HG03521 (cell line): Measurements from ENCODE around the gene TMEM253.
A peak's percentile ranks its signal among the peaks of the same experiment; 100 is the strongest.

Experiments
- ATAC-seq: cut with Tn5 transposase; IDR thresholded peaks from one replicate; pipeline ENCODE4 v1.9.1; 2021; ENCODE audit warnings: mild to moderate bottlenecking, moderate library complexity; ENCODE audit not compliant: unreplicated experiment

The TMEM253 gene

GRCh38 chr14:21089877-21090193 is 11.0 kb upstream of the TMEM253 start:
- ATAC-seq, result no peak

GRCh38 chr14:21090194-21090939 is 10.5 kb upstream of the TMEM253 start:
- no peak for ATAC-seq

DNA sequence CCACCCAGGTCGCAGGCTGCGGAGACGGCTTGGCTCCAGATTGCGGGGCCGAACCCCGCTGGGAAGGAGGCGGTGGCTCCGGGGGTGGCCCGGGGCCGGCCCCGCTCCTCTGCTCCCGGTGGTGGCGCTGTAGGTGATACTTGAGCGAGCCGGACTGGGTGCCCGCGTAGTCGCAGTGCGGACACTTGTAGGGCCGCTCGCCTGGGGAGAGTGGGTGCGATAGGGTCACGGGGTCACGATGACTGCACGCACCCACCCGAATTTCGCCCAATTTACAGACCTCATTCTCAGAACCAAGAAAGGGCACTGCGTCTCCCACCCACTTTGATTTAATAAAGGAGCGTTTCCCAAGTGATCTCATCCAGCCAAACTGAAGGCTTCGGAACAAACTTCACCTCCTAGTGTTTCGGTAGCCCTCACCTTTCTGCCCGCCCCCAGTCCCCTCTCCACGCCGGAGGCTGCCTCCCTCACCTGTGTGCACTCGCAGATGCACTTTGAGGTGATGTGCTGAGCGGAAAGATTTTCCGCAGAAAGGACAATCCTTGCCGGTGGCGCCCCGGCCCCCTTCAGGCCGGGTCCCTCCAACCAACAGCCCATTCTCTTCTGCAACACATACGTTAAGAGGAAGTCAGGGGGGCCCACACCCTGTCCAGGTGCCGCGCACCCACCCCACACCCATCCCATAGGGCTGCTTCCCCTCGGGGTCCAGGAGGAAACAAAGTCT is 9.8 kb upstream of the TMEM253 start:
- no peak for ATAC-seq

DNA sequence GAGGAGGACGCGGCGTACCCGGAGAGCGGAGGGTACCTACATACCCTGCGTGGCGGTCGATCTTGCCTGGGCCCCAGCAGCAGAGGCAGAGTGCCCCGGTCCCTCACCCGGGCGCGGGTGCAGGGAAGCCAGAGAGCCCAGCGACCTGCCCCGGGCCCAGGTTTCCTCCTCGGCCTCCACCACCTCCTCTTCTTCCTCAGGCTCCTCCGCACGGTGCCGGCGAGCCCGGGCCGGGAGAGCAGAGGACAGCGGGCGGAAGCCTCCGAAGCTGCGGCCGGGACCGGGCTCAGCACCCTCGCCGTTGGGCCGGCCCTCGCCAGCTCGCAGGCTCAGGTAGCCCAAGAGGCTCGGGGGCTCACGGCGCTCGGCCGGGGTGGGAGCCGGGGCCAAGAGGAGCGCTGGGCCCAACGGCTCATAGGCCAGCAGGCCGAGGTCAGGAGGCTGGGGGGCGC is 9.0 kb upstream of the TMEM253 start:
- ATAC-seq, result no peak

DNA sequence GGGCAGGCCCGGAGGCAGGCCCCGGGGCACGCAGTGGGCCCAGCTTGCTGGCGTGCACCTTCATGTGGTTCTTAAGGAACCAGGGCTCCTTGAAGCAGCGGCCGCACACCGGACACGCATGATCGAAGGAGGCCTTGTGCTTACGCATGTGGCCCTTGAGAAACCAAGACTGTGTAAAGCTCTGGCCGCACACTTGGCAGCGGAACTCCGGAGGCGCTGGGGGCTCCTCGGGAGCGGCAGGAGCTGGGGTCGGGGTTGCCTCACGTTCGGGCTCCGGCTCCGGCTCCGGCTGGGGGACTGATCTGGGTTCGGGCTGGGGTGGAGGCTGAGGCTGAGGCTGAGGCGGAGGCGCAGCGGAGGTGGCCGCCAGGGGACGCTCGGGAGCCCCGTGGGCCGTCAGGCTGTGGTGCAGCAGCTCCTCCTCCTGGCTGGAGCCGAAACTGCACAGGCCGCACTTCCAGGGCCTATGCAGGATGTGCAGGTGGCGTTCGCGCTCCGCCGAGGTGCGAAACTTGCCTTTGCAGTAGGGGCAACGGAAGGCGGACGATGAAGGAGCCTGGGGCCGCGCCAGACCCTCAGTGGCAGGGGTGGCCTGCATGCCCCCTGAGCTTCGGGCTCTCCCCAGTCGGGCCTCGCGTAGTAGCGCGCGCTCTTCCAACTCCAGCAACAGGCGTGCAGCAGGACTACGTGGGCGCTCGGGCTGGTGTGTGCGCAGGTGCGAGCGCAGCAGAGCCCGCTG is 8.4 kb upstream of the TMEM253 start:
- ATAC-seq, result peak; percentile 73

DNA sequence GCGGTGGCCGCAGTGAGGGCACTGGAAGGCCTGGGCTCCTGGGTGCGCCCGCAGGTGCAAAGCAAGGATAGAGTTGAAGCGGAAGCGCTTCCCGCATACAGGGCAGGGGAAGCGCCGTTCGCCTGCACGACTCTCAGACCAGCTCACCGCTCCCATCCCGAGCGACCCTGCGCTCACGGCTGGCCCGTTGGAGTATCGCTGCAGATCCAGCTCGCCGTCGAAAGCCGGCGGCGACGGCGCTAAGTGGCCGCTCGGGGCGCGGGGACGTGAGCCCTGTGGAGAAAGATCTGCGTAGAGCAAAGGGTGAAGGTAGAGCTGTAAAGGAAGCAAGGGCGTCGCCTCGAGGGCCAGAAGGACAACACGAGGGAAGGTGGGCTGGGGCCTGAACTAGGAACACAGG is 7.8 kb upstream of the TMEM253 start:
- no peak for ATAC-seq

DNA sequence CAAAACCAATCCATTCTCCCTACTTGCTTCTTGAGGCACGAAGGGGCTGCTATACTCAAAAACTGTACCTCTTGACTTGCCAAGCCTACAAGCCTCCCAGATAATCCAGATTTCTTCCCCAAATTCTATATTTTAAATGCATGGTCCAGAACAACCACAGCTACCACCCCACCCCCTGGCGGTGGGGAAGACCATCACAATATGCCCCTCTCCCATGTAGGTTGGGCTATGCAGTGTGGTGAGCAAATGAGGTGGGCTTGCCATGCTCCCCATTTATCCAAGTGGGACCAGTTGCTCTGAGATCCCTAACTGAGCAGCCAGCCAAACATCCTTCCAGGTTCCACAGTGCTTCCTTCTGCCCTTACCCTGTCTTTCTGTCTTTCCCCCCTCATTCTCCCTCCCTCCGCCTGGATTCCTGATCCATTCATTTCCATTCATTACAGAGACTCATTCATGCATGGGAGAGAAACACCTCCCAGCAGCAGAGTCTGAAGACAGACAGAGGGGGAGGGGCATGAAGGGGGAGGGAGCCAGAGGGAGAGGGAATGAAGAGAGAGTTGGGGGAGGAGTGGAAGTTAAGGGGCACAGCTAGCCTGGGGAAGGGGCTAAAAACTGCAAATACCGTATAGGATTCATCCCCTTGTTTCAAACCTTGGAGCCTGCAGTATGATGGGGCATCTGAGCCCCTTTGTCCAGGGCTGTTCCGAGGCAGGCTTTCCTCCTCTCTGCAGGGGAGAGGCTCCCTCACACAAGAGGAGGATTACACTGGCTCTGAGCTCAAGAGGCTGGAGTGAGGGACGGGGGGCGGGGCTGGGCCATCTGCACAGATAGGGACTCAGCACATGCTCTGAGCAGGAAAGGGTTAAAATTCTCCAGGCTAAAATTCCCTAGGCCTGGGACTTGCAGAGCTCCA is 6.8 kb upstream of the TMEM253 start:
- ATAC-seq, result no peak

- no peak for ATAC-seq
Observed at GRCh38 chr14:21095430-21096205, 5.2 kb upstream of the TMEM253 start.

GRCh38 chr14:21096438-21096837 is 4.4 kb upstream of the TMEM253 start:
- no peak for ATAC-seq

DNA sequence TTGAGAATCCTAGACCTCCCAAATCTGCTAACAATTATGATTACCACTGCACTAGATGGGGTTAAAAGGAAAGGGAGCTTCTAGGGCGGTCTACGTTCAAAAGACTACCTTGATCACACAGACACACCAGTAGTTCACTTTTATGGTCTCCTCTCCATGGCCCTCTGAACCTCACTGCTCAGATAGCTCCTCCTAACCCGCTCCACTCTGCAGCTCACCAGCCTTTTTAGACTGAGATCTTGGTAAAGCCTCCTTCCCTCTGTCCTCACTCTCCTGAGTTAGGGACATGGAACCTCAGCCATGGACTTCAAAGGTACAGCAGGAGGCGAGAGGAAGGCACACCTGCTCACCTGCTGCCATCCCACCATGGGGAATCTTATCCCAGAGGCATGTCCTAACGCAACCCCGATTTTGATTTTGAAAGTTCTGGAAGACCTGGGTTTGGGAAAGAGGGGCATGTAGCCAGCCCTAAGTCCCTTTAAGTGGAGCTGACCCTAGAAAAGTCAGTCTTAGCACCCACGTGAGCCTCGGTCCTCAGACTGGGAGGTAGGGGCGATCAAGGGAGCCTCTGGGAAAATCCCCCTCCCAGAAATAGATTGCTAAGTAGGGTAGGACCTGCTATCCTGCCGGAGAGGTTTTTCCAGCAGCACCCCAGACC is 3.8 kb upstream of the TMEM253 start:
- no peak for ATAC-seq

DNA sequence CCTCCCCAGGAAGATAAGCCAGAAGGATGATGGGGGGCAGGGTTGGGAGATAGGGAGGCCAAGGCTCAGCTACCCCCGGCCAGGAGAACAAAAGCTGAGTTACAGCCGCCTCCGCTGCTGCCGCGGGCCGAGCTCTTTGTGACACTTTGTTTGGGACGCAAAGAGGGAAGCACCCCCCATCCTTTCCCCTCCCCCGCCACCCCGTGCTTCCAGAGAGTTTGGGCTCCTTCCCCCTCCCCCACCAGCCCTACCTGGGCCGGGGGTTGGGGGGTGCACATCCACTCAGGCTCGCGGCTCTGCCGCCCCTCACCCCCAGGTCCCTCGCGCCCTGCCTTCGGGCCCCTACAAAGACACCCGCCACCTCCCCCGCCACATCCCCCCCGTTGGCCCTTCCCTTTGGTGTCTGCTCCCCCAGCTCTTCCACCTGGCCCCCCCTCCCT is 3.2 kb upstream of the TMEM253 start:
- no peak for ATAC-seq

- ATAC-seq, result no peak
Observed at GRCh38 chr14:21098076-21098891, 2.6 kb upstream of the TMEM253 start, which contains the start of gene ZNF219. TSS of gene ZNF219 (minus strand) at chr14:21098655. CDS start at chr14:21093591, 5,064 bp downstream.

DNA sequence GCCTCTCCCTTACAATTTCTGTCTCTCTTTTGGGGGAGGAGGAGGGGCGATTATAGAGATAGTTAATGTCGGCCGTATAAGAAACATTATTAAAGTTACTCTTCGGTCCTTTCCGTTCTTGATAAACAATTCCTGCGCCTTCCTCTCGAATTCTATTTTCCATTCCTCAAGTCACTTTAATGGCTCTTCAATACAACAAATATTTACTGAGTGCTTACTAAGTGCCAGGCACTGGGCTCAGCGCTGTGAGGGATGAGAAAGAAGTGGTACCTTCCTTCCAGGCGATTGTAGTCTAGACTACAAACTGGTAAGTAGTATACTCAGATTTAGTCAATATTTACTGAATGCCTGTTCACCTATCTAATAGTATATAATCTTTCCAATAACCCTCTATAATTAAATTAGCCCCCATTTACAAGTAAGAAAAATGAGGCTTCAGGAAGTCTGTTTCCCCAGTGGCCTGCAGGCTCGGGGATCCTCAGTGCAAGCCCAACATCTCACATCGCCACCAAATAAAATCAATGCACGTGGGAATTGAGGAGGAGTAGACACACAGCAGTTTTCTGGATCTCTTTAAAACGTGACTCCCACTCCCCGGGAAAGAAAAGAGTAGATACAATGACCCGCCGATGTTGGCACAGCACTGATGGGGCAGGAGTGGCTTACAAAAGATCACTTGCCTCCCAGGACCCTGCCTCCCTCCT is 1.8 kb upstream of the TMEM253 start:
- ATAC-seq, result no peak

GRCh38 chr14:21099596-21099985 is 1.3 kb upstream of the TMEM253 start:
- ATAC-seq, result no peak

DNA sequence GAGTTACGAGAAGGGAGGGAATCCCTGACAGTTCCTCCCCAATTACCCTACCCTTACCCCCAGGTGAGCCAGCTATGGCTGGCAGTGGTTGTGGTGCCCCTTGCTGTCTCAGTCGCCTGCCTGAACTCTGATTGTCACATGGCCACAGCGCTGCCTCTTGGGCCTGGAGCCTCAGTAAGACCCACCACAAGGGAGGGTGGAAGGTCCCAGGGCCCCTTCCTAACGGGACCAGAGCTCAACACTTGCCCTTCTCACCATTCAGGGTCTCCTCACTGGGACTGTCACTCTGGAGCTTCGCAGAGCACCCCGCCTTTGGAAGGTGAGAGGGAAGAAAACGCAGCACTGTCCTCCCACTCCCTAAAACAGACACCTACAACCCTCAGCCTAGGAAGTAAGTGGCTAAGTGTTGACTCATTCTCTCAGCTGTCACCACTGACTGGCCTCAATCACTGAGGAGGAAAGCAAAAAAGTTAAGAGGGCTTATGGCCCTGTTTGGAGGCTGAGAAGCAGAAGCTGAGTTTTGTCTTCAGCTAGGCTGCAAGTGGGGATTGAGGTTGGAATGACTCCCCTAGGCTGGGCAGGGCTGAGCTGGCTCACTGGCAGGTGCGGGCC is 1.0 kb downstream of the TMEM253 start:
- no peak for ATAC-seq

DNA sequence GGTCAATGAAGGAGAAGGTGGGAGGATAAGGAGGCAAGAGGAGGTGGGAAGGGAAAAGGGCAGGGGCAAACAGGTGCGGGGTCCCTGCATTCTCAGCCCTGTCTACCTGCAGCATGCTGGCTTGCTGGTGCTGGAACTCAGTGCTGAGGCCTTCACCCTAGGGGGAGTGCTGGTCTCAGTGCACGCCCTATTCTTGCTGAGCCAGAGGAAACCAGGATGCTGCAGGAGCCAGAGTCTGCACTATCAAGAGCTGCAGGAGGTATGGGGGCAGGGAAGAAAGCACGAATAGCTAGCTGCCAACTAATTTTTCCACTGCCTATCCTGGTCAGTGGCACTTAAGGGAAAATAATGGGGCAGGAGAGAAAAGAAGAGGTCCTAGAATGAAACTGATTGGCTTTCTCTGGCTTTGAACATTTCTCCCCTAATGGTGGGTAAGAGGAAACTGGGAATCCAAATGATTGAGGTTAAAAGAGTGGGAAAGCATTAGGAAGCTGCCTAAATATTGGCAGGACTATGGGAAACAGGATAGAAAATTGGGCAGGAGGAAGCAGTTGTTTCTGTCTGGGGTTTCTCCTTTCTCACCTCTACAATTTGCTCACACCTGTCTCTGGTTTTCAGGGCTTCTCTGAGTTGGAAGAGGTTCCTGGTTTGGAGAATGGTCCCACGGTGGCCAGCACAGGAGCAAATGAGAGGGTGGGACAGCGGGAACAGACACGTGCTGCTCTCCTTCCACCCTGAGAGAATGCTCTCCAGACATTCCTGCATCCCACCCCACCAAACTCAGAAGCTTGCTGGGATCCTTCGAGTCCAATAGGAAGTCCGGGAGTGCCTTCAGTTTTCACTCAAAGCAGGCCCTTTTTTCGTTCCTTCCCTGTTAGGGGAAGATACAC is 1.9 kb downstream of the TMEM253 start:
- ATAC-seq, result no peak

- ATAC-seq, result no peak
Observed at GRCh38 chr14:21103411-21103709, 2.5 kb downstream of the TMEM253 start.
